ENCODE measurements around the gene TRIM63. TPM values are rescaled to one million over a fixed set of nuclear protein-coding genes. Genes with fewer than 3 reads are reported as not detected.

TRIM63 gene
- polyA plus RNA-seq, 3 donors, result 0.09 TPM; not detected in 2

GRCh38 chr1:26092422-26092821 lies 25.0 kb upstream of the TRIM63 start:
- H3K9me3 Mint-ChIP-seq, result peaks cover 0 to 4% (median 0%) of the 10 kb centered on the region in 7 donors

GRCh38 chr1:26090893-26091292 lies 23.5 kb upstream of the TRIM63 start:
- no peak for TF ChIP-seq CTCF (IDR thresholded peaks at IDR 0.05)
- H3K36me3 Mint-ChIP-seq, result no peaks in the 10 kb centered on the region
- no peaks in the 10 kb centered on the region for H3K9me3 ChIP-seq (replicated peaks in 1 of 2; ENCODE audit: control insufficient read depth in 1 of 2, insufficient read depth in 1 of 2, low read length in 2 of 2)
- DNase-seq, result no peak
- H4K20me1 ChIP-seq (ENCODE audit: insufficient read depth, low read length), result no peaks in the 10 kb centered on the region
- H3K4me1 ChIP-seq (ENCODE audit: control insufficient read depth in 1 of 2, insufficient read depth in 2 of 2, low read length in 2 of 2), result no peaks in the 10 kb centered on the region
- H3K4me1 Mint-ChIP-seq, result no peaks in the 10 kb centered on the region
- H3K4me2 ChIP-seq (replicated peaks; ENCODE audit: extremely low read depth, low read length, poor library complexity, severe bottlenecking), result no peak overlapping the region
- peaks cover 0 to 3% (median 0%) of the 10 kb centered on the region in 7 donors for H3K9me3 Mint-ChIP-seq
- no peaks in the 10 kb centered on the region for H3K79me2 ChIP-seq (ENCODE audit: insufficient read depth, low read length)
- peaks cover 0 to 21% of the 10 kb centered on the region in 2 donors for H3K27me3 ChIP-seq (ENCODE audit: control insufficient read depth in 2 of 2, insufficient read depth in 2 of 2, low read length in 2 of 2)
- H3K4me3 ChIP-seq (replicated peaks in 1 of 3; ENCODE audit: low read depth in 2 of 3, low read length in 3 of 3), result no peak overlapping the region
- no peak overlapping the region for H3K27ac Mint-ChIP-seq
- H3K36me3 ChIP-seq (replicated peaks in 1 of 2; ENCODE audit: control insufficient read depth in 1 of 2, insufficient read depth in 2 of 2, low read length in 2 of 2), result no peaks in the 10 kb centered on the region
- no peak overlapping the region for H3K27ac ChIP-seq (ENCODE audit: low read depth in 1 of 2, low read length in 2 of 2)
- intact Hi-C loops (cut with micrococcal nuclease), result no loop called here
- peaks cover 24 to 41% (median 28%) of the 10 kb centered on the region in 3 donors for H3K27me3 Mint-ChIP-seq (ENCODE audit: low read depth in 3 of 3)
- no peak overlapping the region for H2AFZ ChIP-seq (ENCODE audit: insufficient read depth, low read depth, low read length, poor library complexity, severe bottlenecking)
- H3K9ac ChIP-seq (ENCODE audit: insufficient read depth, low read length, poor library complexity, severe bottlenecking), result no peak overlapping the region
- H3K4me3 Mint-ChIP-seq, result no peak overlapping the region
- WGBS (ENCODE audit: insufficient coverage), result no CpG with 5 or more reads among the region's 3 CpGs

More at GRCh38 chr1:26092422-26092821, 25.0 kb upstream of the TRIM63 start:
- peak overlapping the region in 1 of 7 donors; percentile 42 for H3K27ac Mint-ChIP-seq
- H3K27me3 ChIP-seq (ENCODE audit: control insufficient read depth in 2 of 2, insufficient read depth in 2 of 2, low read length in 2 of 2), result peaks cover 0 to 21% of the 10 kb centered on the region in 2 donors
- H3K9ac ChIP-seq (ENCODE audit: insufficient read depth, low read length, poor library complexity, severe bottlenecking), result no peak overlapping the region
- peaks cover 24 to 40% (median 30%) of the 10 kb centered on the region in 3 donors for H3K27me3 Mint-ChIP-seq (ENCODE audit: low read depth in 3 of 3)
- no peaks in the 10 kb centered on the region for H4K20me1 ChIP-seq (ENCODE audit: insufficient read depth, low read length)
- no peak for DNase-seq
- no peaks in the 10 kb centered on the region for H3K79me2 ChIP-seq (ENCODE audit: insufficient read depth, low read length)
- no peaks in the 10 kb centered on the region for H3K4me1 Mint-ChIP-seq
- H3K36me3 ChIP-seq (replicated peaks in 1 of 2; ENCODE audit: control insufficient read depth in 1 of 2, insufficient read depth in 2 of 2, low read length in 2 of 2), result no peaks in the 10 kb centered on the region
- H2AFZ ChIP-seq (ENCODE audit: insufficient read depth, low read depth, low read length, poor library complexity, severe bottlenecking), result no peak overlapping the region
- no peaks in the 10 kb centered on the region for H3K4me1 ChIP-seq (ENCODE audit: control insufficient read depth in 1 of 2, insufficient read depth in 2 of 2, low read length in 2 of 2)
- no peaks in the 10 kb centered on the region for H3K36me3 Mint-ChIP-seq
- intact Hi-C loops (cut with micrococcal nuclease), result no loop called here
- peak overlapping the region in 1 of 2 donors; percentile 17 for H3K4me3 Mint-ChIP-seq
- WGBS (ENCODE audit: insufficient coverage), result 84% methylated on average over 6 of the region's 7 CpGs
- no peak overlapping the region for H3K27ac ChIP-seq (ENCODE audit: low read depth in 1 of 2, low read length in 2 of 2)
- H3K4me3 ChIP-seq (replicated peaks in 1 of 3; ENCODE audit: low read depth in 2 of 3, low read length in 3 of 3), result no peak overlapping the region
- H3K4me2 ChIP-seq (replicated peaks; ENCODE audit: extremely low read depth, low read length, poor library complexity, severe bottlenecking), result no peak overlapping the region
- no peaks in the 10 kb centered on the region for H3K9me3 ChIP-seq (replicated peaks in 1 of 2; ENCODE audit: control insufficient read depth in 1 of 2, insufficient read depth in 1 of 2, low read length in 2 of 2)
- TF ChIP-seq CTCF (IDR thresholded peaks at IDR 0.05), result no peak
